HG02623 (cell line): ENCODE data around the gene ADPRS.

Source experiments
- ATAC-seq: cut with Tn5 transposase; IDR thresholded peaks from one replicate; pipeline ENCODE4 v1.9.1; 2021; ENCODE audit warnings: moderate library complexity; ENCODE audit not compliant: unreplicated experiment

ADPRS gene

GRCh38 chr1:36087233-36088123 is 1.2 kb upstream of the ADPRS start:
- ATAC-seq = no peak

GRCh38 chr1:36088265-36088576 is 471 bp upstream of the ADPRS start:
- ATAC-seq = no peak

- ATAC-seq = no peak
These were observed 865 bp downstream of the ADPRS start for GRCh38 chr1:36089393-36090121.

GRCh38 chr1:36091141-36091540 is 2.4 kb downstream of the ADPRS start:
- no peak for ATAC-seq

DNA sequence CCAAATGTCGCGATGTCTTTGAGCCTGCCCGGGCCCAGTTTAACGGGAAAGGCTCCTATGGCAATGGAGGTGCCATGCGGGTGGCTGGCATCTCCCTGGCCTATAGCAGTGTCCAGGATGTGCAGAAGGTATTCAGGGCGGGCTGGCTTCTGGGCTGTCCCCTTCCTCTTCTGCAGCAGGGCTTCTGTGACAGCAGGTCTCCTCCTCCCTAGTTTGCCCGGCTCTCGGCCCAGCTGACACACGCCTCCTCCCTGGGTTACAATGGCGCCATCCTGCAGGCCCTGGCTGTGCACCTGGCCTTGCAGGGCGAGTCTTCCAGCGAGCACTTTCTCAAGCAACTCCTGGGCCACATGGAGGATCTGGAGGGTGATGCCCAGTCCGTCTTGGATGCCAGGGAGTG is 3.0 kb downstream of the ADPRS start:
- no peak for ATAC-seq

DNA sequence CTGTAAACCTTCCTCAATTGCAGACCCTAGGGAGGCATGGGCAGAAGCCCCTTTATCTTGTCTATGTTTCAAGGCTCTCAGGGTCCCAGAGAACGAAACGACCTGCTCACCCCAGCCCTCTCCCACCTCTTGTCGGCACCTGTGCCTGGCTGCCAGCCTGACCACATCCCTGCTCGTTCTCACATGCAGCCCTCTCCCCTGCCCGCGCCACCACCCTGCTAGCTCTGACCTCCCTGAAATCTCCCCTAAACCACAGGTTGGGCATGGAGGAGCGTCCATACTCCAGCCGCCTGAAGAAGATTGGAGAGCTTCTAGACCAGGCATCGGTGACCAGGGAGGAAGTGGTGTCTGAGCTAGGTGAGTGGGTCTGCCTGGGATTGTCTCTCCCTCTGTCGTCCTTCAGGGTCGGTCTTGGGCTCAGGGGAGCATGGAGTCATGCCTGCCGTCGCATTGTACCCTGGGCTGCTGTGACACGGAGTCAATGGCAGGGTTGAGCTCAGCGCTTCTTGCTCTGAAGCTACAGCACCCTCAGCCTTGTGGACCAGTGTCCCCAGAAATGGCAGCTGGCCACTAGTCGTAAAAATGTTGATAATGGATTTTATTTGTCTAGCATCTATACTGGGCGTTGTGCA is 3.6 kb downstream of the ADPRS start:
- no peak for ATAC-seq

- no peak for ATAC-seq
These were observed 4.1 kb downstream of the ADPRS start for GRCh38 chr1:36092798-36093185.

DNA sequence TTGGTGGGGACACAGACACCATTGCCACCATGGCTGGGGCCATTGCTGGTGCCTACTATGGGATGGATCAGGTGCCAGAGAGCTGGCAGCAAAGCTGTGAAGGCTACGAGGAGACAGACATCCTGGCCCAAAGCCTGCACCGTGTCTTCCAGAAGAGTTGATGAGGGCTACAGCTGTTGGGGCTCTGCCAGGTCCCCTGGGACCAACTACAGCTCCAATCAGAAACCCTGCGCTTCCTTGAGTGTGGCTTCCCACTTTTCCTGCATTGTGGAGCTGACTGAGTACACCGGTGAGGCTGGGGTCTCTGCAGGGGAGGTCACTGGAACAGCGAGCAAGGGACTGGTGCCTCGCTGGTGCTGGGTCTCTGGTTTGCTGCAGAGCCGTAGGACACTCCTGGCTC is 4.5 kb downstream of the ADPRS start:
- ATAC-seq = no peak

DNA sequence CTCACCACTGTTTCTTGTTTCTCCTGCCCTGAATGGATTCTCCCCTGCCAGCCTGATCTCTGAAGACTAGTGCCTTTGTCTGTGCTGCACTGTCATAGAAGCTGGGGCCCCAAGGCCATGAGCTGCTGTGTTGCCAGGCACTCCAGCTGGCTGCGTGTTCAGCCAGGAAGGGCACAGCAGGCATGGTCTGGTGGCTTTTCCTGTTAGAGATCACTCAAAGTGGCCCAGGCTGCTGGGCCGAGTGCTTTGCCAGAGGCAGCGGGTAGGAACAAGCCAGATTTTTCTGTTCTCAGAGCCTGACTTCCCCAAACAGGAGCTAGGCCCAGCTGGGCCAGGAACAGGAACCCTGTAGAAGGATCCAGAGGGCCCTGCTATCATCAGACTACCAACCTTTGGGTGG is 5.2 kb downstream of the ADPRS start:
- no peak for ATAC-seq

DNA sequence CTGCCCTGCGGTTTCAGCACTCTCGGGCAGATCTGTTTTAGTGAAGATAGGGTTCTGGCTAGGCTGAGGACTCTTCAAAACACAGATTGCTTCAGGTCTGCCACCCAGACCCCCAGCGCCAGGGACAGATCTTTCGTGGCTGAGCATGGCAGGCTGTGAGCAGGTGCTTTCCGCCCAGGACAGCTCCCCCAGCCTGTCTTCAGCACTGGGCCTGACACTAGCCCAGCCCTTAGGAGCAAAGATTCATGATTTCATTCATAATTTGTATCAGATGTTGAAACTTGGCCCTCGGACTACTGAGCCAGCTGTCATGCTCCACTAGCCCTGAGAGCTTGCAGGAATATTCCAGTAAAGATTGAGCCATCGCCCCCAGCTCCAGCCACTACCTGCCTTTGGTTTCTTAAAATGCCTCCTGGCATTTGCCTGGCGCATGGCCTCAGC is 5.9 kb downstream of the ADPRS start:
- no peak for ATAC-seq

DNA sequence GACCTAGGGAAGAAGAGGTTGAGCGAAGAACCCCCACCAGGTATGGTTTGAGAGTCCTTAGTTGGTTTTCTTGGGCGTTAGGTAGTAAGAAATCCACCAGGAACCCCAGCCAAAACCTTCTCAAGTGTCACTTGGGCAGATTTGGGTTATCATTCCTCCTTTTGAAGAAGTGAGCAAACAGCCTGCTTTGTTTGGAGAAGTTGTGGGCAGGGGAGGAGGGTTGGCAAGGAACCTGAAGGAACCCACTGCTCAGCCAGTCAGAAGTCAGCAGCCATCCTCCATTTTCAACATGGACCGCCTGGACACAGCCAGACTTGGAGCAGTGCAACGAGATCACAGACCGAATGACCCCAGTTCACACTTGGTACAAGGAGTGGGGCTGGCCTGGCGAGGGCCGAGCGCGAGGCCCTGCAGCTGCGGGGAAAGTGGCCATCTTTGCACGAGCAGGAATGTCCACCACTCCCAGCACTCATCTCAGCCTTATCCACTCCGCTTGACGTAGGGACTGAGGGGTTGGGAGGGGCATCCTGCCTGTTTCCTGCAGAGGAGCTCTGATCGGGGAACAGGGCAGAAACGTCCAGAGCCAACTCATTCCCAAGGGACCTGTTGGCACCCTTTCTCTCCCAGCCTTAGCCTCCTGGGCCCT is 7.2 kb downstream of the ADPRS start:
- ATAC-seq = no peak

GRCh38 chr1:36096500-36097432 is 8.1 kb downstream of the ADPRS start:
- ATAC-seq = no peak

DNA sequence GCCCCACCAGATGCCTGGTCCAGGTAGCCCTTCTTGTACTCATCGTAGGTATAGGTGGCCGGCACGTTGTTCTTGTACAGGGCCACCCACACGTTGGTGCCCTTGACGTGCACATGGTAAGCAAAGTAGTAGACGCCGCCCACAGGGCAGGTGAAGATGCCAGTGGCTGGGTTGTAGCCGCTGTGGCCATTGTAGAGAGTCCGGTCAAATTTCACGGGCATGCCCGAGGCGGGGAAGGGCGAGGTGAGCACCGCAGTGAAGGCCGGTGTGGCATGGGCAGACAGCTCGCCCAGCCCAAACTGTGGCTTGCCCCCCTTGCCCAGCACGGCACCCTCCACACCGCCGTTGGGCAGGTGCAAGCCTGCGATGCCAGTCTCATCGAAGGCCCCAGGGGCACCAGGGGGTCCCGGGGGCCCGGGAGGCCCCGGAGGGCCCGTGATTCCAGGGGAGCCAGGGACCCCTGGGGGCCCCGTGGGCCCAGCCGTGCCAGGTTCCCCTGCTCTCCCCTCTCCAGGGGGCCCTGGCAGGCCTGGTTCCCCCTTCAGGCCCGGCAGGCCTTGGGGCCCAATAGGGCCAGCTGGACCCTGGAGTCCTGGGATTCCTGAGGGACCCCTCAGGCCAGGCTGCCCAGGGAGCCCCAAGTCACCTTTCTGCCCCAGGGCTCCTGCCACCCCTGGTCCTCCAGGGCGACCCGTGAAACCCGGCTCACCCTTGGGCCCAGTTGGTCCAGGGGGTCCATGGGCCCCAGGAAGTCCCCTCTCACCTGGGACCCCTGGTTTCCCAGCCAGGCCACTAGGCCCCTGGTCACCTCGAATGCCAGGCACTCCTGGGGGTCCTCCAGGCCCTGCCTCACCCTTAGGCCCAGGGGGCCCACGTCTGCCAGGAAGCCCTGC is 9.2 kb downstream of the ADPRS start:
- no peak for ATAC-seq

DNA sequence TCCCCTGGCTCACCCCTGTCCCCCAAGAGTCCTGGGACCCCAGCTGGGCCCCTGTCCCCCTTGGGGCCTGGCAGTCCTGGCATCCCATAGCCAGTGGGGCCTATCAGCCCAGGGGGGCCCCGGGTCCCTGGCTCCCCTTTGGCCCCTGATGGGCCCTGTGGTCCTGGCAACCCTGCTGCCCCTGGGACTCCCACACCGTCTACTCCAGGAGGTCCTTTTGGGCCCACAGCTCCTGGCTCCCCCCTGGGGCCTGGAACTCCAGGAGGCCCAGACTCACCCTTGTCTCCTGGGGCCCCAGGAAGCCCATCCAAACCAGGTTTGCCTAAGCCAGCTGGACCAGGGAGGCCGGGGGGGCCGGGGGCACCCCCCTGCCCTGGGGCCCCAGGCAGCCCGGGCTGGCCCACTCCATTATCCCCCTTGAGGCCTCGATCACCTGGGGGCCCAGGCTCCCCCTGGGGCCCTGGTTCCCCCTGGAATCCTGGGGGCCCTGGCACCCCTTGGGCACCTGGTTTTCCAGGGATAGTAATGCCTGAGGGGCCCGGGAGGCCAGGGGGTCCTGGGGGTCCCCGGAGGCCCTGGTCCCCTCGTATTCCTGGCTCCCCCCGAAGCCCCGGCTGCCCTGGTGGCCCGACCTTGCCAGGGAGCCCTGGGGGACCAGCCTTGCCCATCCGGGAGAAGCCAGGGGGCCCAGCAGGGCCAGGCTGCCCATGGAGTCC is 10.1 kb downstream of the ADPRS start:
- no peak for ATAC-seq

DNA sequence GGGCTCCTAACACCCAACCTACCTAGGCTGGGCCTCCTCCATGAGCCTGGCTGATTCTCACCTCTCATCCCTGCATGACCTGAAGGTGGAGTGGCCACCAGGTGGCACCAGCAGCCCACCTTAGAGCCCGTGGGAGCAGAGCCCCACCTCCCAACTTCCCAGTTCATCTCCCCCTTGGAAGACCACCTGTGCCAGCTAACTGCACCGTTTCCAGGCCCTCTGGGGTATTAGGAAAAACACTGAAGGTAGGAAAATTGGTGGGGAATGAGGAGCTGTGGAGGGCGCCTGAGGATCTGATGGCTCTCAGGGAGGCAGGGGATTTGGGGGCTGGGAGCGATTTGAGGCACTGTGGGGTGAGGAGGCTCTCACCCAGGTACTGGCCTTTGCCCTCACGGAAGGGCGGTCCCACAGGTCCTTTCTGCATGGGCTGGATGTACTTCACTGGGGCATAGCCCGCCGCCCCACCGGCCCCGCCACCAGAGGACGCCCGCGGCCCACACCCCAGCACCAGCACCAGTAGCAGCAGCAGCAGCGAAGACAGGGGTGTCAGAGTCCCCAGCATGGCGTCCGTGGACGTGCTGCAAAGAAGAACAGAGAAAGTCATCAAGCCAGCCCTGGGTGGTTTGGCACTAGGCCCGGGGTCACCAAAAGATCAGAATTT is 11.1 kb downstream of the ADPRS start:
- no peak for ATAC-seq

DNA sequence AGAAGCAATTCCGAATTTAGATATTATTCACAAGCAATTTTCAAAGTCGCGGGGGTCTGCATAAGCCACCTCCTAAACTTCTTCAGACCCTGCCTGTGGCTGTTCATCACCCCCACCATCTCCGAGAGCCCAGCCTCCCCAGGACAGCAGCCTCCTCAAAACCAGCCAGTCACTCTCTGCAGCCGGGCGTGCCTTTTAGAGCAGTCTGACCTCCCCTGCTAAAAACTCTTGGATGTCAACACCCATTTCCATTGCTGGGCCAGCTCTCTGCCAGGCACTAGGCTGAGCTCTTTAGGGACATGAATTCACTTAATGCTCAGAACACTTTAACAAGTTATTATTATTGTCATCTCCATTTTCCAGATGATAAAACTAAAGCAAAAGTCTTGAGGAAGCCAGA is 11.7 kb downstream of the ADPRS start:
- ATAC-seq = no peak

DNA sequence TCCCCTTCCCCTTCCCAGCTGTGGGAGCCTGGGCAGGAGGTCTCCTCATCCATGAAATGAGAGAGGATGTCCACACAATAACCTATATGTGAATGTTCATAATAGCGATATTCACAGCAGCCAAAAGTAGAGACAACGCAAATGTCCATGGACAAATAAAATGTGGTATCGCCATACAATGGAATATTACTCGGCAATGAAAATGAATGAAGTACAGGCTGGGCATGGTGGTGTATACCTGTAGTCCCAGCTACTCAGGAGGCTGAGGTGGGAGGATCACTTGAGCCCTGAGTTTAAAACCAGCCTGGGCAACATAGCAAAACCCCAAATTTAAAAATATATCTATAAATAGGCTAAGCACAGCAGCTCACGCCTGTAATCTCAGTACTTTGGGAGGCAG is 12.9 kb downstream of the ADPRS start:
- no peak for ATAC-seq

- ATAC-seq = no peak
These were observed 17.6 kb downstream of the ADPRS start for GRCh38 chr1:36106269-36106668.
